Thyroid gland (tissue), 4 donors: ENCODE results near the gene CDKN2C. TPM values are rescaled to one million over a fixed set of nuclear protein-coding genes. Genes with fewer than 3 reads are reported as not detected.
"Not testable (repeated sequence)": the region's sequence is repeated elsewhere in the genome, so short reads cannot be mapped to it uniquely, and the experiment has no call there.

Source experiments
- DNase-seq, 2 donors: peaks; one replicate each; pipeline ENCODE4 v3.0.0-alpha.2; 2019
- H3K27ac ChIP-seq, 3 donors: fragments of 200-600 bp; sonication (generic); 1 replicate in 2 of 3; 2 replicates in 1 of 3; pipeline ENCODE4 v1.5.1; 2016 to 2019; ENCODE audit warnings: mild to moderate bottlenecking in 1 of 3, moderate library complexity in 1 of 3
- H3K27me3 ChIP-seq: fragments of 200-600 bp; sonication (generic); one replicate; pipeline ENCODE4 v1.5.1; 2019
- H3K36me3 ChIP-seq, 2 donors: fragments of 200-600 bp; sonication (generic); one replicate each; pipeline ENCODE4 v1.5.1; 2016 to 2019
- H3K4me1 ChIP-seq, 2 donors: fragments of 200-600 bp; sonication (generic); one replicate each; pipeline ENCODE4 v1.5.1; 2017 to 2019
- H3K4me3 ChIP-seq, 3 donors: fragments of 200-600 bp; sonication (generic); replicated peaks in 1 of 3; 1 replicate in 2 of 3; 2 replicates in 1 of 3; pipeline ENCODE4 v1.5.1; 2016; ENCODE audit warnings: mild to moderate bottlenecking in 1 of 3
- H3K9me3 ChIP-seq: fragments of 200-600 bp; sonication (generic); one replicate; pipeline ENCODE4 v1.5.1; 2017
- POLR2A ChIP-seq, 2 donors: fragments of 450-650 bp; IDR thresholded peaks; one replicate each; pipeline ENCODE4 v1.6.1; 2017; ENCODE audit warnings: antibody characterized with exemption in 2 of 2, mild to moderate bottlenecking in 2 of 2, moderate library complexity in 1 of 2
- WGBS, 2 donors: methylation state at CpG; one replicate each; pipeline ENCODE4 v1.1.5; 2017; 5-methylcytosine and 5-hydroxymethylcytosine counted together
- intact Hi-C: fragments of 100-400 bp; cut with DNase I; formaldehyde crosslinking; loops from one replicate; pipeline ENCODE4 v1.15.1; 2023
- total RNA-seq, 4 donors: library from RNA; depleted of rRNA; stranded (reverse); fragments of >200 nt; gene quantifications; one replicate each; pipeline ENCODE4 v1.2.3, GENCODE V29; 2016
- TF ChIP-seq, protein P1 (sequence below), 6 experiments: fragments of 200-600 bp in 3 of 6; fragments of 450-650 bp in 3 of 6; sonication (generic) in 3 of 6; IDR thresholded peaks; one replicate each; pipeline ENCODE4 v1.5.1; 2016 to 2019; ENCODE audit warnings: antibody characterized with exemption in 6 of 6, mild to moderate bottlenecking in 2 of 6, inconsistent platforms in 1 of 6, moderate library complexity in 1 of 6

The CDKN2C gene
- total RNA-seq, 4 donors from 2014 or later = 10.3 to 21.6 (median 11.6) TPM

DNA sequence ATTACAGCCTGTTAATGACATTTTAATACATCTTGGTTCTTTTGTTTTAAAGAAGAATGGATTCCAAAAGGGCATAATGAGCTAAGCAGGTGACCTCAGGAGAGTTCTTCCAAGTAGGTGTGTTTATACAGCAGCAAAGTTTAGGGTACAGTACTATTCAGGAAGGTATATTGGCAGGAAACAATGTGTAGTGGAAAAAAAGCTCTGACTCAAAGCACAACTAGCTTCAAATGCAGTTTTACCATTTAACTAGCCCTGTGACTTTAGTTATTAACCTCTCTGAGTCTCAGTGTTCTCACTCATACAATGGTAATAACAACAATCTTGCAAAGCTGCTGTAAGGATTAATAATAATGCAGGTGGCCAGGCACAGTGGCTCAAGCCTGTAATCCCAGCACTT is 39.9 kb upstream of the CDKN2C start:
- DNase-seq = no peak
- no peak overlapping the region for H3K4me3 ChIP-seq
- H3K27me3 ChIP-seq = no peaks in the 10 kb centered on the region
- intact Hi-C loops = no loop called here
- H3K9me3 ChIP-seq = no peaks in the 10 kb centered on the region
- no peak overlapping the region for H3K27ac ChIP-seq
- TF ChIP-seq POLR2A (IDR thresholded peaks at IDR 0.05) = no peak
- no peaks in the 10 kb centered on the region for H3K36me3 ChIP-seq
- H3K4me1 ChIP-seq = peaks cover 0 to 3% of the 10 kb centered on the region in 2 donors

DNA sequence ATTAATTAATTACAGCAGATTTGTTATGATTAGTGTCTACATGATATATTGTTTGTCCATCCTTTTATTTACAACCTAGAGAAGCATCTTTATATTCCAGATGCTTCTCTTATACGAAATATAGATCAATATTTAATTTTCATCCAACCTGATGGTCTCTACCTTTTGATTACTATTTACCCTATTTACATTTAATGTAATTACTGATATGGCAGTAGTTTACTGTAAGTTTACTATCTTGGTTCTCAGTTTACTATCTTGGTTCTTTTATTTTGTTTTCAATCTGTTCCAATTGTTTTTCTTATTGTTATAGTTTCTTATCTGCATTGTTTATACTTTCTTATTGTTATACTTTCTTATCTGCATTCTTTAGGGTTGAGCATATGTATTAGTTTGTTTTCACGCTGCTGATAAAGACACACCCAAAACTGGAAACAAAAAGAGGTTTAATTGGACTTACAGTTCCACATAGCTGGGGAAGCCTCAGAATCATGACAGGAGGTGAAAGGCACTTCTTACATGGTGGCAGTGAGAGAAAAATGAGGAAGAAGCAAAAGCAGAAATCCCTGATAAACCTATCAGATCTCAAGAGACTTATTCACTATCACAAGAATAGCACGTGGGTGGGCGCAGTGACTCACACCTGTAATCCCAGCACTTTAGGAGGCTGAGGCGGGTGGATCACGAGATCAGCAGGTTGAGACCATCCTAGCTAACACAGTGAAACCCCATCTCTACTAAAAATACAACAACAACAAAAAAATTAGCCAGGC is 38.9 kb upstream of the CDKN2C start:
- Histone ChIP-seq H3K4me3 (no peak overlapping the region), H3K27ac (no peak overlapping the region), H3K36me3 (no peaks in the 10 kb centered on the region), H3K9me3 (no peaks in the 10 kb centered on the region), H3K27me3 (no peaks in the 10 kb centered on the region), H3K4me1 (peaks cover 0 to 3% of the 10 kb centered on the region in 2 donors)
- DNase-seq = no peak
- TF ChIP-seq POLR2A (IDR thresholded peaks at IDR 0.05) = no peak
- TF ChIP-seq, protein P1, sequence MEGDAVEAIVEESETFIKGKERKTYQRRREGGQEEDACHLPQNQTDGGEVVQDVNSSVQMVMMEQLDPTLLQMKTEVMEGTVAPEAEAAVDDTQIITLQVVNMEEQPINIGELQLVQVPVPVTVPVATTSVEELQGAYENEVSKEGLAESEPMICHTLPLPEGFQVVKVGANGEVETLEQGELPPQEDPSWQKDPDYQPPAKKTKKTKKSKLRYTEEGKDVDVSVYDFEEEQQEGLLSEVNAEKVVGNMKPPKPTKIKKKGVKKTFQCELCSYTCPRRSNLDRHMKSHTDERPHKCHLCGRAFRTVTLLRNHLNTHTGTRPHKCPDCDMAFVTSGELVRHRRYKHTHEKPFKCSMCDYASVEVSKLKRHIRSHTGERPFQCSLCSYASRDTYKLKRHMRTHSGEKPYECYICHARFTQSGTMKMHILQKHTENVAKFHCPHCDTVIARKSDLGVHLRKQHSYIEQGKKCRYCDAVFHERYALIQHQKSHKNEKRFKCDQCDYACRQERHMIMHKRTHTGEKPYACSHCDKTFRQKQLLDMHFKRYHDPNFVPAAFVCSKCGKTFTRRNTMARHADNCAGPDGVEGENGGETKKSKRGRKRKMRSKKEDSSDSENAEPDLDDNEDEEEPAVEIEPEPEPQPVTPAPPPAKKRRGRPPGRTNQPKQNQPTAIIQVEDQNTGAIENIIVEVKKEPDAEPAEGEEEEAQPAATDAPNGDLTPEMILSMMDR (IDR thresholded peaks at IDR 0.05) = no peak
- intact Hi-C loops = no loop called here
- 93 to 94% methylated on average over 6 of the region's 6 CpGs for WGBS, 2 donors

DNA sequence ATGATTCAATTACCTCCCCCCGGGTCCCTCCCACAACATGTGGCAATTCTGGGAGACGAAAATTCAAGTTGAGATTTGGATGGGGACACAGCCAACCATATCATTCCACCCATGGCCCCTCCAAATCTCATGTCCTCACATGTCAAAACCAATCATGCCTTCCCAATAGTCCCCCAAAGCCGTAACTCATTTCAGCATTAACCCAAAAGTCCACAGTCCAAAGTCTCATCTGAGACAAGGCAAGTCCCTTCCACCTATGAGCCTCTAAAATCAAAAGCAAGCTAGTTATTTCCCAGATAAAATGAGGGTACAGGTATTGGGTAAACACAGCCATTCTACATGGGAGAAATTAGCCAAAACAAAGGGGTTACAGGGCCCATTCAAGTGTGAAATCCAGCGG is 38.0 kb upstream of the CDKN2C start:
- H3K4me3 ChIP-seq, H3K9me3 ChIP-seq, H3K36me3 ChIP-seq, intact Hi-C loops, DNase-seq, H3K27ac ChIP-seq, H3K27me3 ChIP-seq, H3K4me1 ChIP-seq: not testable (repeated sequence)
- WGBS, 2 donors = 91% methylated on average over 4 of the region's 4 CpGs

DNA sequence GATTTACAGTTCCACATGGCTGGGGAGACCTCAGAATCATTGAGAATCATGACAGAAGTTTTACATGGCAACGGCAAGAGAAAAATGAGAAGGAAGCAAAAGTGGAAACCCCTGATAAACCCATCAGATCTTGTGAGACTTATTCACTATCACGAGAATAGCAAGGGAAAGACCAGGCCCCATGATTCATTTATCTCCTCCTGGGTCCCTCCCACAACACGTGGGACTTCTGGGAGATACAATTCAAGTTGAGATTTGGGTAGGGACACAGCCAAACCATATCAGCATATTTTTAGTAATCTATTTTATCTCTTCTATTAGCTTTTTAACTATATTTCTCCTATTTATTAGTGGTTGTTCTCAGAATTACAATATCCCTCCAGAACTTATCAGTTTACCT is 36.3 kb upstream of the CDKN2C start:
- intact Hi-C loops, H3K27me3 ChIP-seq, H3K9me3 ChIP-seq, H3K27ac ChIP-seq, H3K4me3 ChIP-seq, DNase-seq, H3K4me1 ChIP-seq, H3K36me3 ChIP-seq: not testable (repeated sequence)
- 89 to 90% methylated on average over 3 of the region's 3 CpGs for WGBS, 2 donors

DNA sequence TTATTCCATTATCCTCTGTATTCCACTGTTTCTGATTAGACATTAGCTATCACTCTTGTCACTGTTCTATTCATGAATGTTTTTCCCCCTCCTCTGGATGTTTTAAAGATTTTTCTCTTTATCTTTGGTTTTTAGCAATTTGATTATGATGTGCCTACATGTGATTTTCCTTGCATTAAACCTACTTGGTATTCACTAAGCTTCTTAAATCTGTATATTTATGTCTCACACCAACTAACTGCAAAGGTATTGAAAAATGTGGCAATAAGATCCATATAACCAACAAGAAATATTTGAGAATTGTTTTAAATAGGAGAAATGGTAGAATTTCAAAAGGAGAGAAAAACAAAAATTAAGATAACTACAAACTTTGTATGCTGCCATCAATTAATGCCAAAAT is 35.2 kb upstream of the CDKN2C start:
- no peak for DNase-seq
- H3K27me3 ChIP-seq = no peaks in the 10 kb centered on the region

DNA sequence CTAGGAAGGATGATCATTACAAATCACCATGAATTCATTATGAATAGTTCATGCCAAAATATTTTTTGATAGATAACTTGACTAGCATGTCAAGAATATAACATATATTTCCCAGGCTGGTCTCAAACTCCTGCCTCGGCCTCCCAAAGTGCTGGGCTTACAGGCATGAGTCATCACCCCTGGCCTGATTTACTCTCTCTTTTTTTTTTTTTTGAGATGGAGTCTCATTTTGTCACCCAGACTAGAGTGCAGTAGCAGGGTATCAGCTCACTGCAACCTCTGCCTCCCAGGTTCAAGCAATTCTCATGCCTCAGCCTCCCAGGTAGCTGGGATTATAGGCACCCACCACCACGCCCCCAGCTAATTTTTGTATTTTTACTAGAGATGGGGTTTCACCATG is 34.8 kb upstream of the CDKN2C start:
- intact Hi-C loops, H3K36me3 ChIP-seq, H3K4me1 ChIP-seq, DNase-seq, H3K4me3 ChIP-seq, H3K27me3 ChIP-seq, H3K9me3 ChIP-seq, H3K27ac ChIP-seq: not testable (repeated sequence)
- 96 to 100% methylated on average over 2 of the region's 2 CpGs for WGBS, 2 donors

More for the DNA sequence above, 35.2 kb upstream of the CDKN2C start:
- Histone ChIP-seq H3K9me3 (no peaks in the 10 kb centered on the region), H3K36me3 (no peaks in the 10 kb centered on the region), H3K4me3 (no peak overlapping the region), H3K4me1 (peaks cover 0 to 3% of the 10 kb centered on the region in 2 donors), H3K27ac (no peak overlapping the region)
- TF ChIP-seq, protein P1 (IDR thresholded peaks at IDR 0.05) = no peak
- no peak for TF ChIP-seq POLR2A (IDR thresholded peaks at IDR 0.05)
- intact Hi-C loops = no loop called here

DNA sequence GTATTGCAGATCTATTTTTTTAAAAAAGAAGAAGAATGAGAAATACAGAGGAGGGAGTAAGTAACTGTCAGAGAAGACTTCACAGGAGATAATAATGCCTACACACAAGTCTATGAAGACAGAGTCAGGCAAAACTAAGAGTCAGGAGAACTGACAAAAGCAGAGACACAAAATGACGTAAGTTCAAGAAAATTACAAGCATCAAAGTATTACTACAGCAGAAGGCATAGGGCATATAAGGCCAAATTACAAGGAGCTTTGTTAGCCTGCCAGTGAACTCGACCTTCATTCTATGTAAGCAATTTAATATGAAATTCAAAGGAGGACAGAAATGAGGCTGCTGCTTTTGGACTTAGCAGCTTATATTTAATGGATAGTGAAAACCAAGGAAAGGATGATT is 33.7 kb upstream of the CDKN2C start:
- Histone ChIP-seq H3K9me3 (no peaks in the 10 kb centered on the region), H3K27me3 (no peaks in the 10 kb centered on the region), H3K36me3 (no peaks in the 10 kb centered on the region), H3K4me3 (no peak overlapping the region), H3K4me1 (no peaks in the 10 kb centered on the region), H3K27ac (no peak overlapping the region)
- no peak for TF ChIP-seq POLR2A (IDR thresholded peaks at IDR 0.05)
- TF ChIP-seq, protein P1 (IDR thresholded peaks at IDR 0.05) = no peak
- DNase-seq = no peak
- 89% methylated on average over 2 of the region's 2 CpGs for WGBS, 2 donors
- intact Hi-C loops = no loop called here
